CD14-positive monocyte (primary cell): ENCODE measurements around the gene MYO1D. TPM values are rescaled to one million over a fixed set of nuclear protein-coding genes. Genes with fewer than 3 reads are reported as not detected.

Experiments used
- DNase-seq, 3 donors: peaks; one replicate each; pipeline ENCODE4 v3.0.0-alpha.2; 2011 to 2022
- H2AFZ ChIP-seq: 2 replicates; pipeline ENCODE4 v1.6.0; 2012; ENCODE audit warnings: mild to moderate bottlenecking, low read depth, low read length, inconsistent platforms; ENCODE audit not compliant: insufficient read depth, poor library complexity, severe bottlenecking
- H3K27ac ChIP-seq, 2 donors: 1 replicate in 1 of 2; 2 replicates in 1 of 2; pipeline ENCODE4 v1.5.1; 2012 to 2013; ENCODE audit warnings: low read length in 2 of 2, control low read depth in 1 of 2, inconsistent platforms in 1 of 2, low read depth in 1 of 2, mild to moderate bottlenecking in 1 of 2
- H3K27me3 ChIP-seq, 2 donors: one replicate each; pipeline versions ENCODE4 v1.6.0 to v1.6.1; 2011 to 2013; ENCODE audit warnings: low read length in 2 of 2; ENCODE audit not compliant: control insufficient read depth in 2 of 2, insufficient read depth in 2 of 2
- H3K36me3 ChIP-seq, 2 donors: replicated peaks in 1 of 2; 1 replicate in 1 of 2; 2 replicates in 1 of 2; pipeline versions ENCODE4 v1.5.1 to v1.6.1; 2012 to 2013; ENCODE audit warnings: low read length in 2 of 2, control low read depth in 1 of 2, inconsistent platforms in 1 of 2, mild to moderate bottlenecking in 1 of 2; ENCODE audit not compliant: insufficient read depth in 2 of 2, control insufficient read depth in 1 of 2
- H3K4me1 ChIP-seq, 2 donors: 1 replicate in 1 of 2; 2 replicates in 1 of 2; pipeline versions ENCODE4 v1.5.1 to v1.6.1; 2012 to 2013; ENCODE audit warnings: low read length in 2 of 2, control low read depth in 1 of 2, inconsistent platforms in 1 of 2, mild to moderate bottlenecking in 1 of 2, moderate library complexity in 1 of 2; ENCODE audit not compliant: insufficient read depth in 2 of 2, control insufficient read depth in 1 of 2
- H3K4me2 ChIP-seq: replicated peaks from 2 replicates; pipeline ENCODE3; 2012; ENCODE audit warnings: low read length, moderate library complexity, mild to moderate bottlenecking; ENCODE audit not compliant: poor library complexity, severe bottlenecking; ENCODE audit errors: extremely low read depth
- H3K4me3 ChIP-seq, 3 experiments: fragments of 200-600 bp in 1 of 3; sonication (generic) in 1 of 3; replicated peaks in 1 of 3; 1 replicate in 2 of 3; 2 replicates in 1 of 3; pipeline ENCODE4 v1.5.1; 2011 to 2013; ENCODE audit warnings: low read length in 3 of 3, mild to moderate bottlenecking in 3 of 3, control low read depth in 2 of 3, low read depth in 2 of 3, inconsistent platforms in 1 of 3, moderate library complexity in 1 of 3
- H3K79me2 ChIP-seq: 2 replicates; pipeline ENCODE4 v1.6.0; 2012; ENCODE audit warnings: mild to moderate bottlenecking, control low read depth, inconsistent platforms, low read length, moderate library complexity; ENCODE audit not compliant: insufficient read depth
- H3K9ac ChIP-seq: 2 replicates; pipeline ENCODE4 v1.6.0; 2017; ENCODE audit warnings: low read length, mild to moderate bottlenecking; ENCODE audit not compliant: insufficient read depth, poor library complexity, severe bottlenecking
- H3K9me3 ChIP-seq, 2 donors: replicated peaks in 1 of 2; 1 replicate in 1 of 2; 2 replicates in 1 of 2; pipeline versions ENCODE4 v1.5.1 to v1.6.1; 2012 to 2013; ENCODE audit warnings: low read length in 2 of 2, control low read depth in 1 of 2; ENCODE audit not compliant: control insufficient read depth in 1 of 2, insufficient read depth in 1 of 2
- H4K20me1 ChIP-seq: 2 replicates; pipeline ENCODE4 v1.6.0; 2012; ENCODE audit warnings: mild to moderate bottlenecking, low read length, control low read depth, moderate library complexity; ENCODE audit not compliant: insufficient read depth
- H3K27ac Mint-ChIP-seq, 7 donors: one replicate each; pipeline ENCODE4 v1.8.0; 2020; ENCODE audit warnings: mild to moderate bottlenecking in 7 of 7, mixed read lengths in 7 of 7, moderate library complexity in 6 of 7, inconsistent platforms in 2 of 7
- H3K27me3 Mint-ChIP-seq, 3 donors: one replicate each; pipeline ENCODE4 v1.8.0; 2021 to 2022; ENCODE audit warnings: low read depth in 3 of 3, mild to moderate bottlenecking in 3 of 3, mixed read lengths in 3 of 3, moderate library complexity in 3 of 3, inconsistent platforms in 1 of 3
- H3K36me3 Mint-ChIP-seq, 2 donors: one replicate each; pipeline ENCODE4 v1.8.0; 2020; ENCODE audit warnings: mixed read lengths in 2 of 2, inconsistent platforms in 1 of 2, mild to moderate bottlenecking in 1 of 2
- H3K4me1 Mint-ChIP-seq: one replicate; pipeline ENCODE4 v1.8.0; 2020; ENCODE audit warnings: mild to moderate bottlenecking, mixed read lengths
- H3K4me3 Mint-ChIP-seq, 2 donors: one replicate each; pipeline ENCODE4 v1.8.0; 2020; ENCODE audit warnings: mild to moderate bottlenecking in 2 of 2, mixed read lengths in 2 of 2, moderate library complexity in 1 of 2
- H3K9me3 Mint-ChIP-seq, 7 donors: one replicate each; pipeline ENCODE4 v1.8.0; 2020 to 2022; ENCODE audit warnings: mixed read lengths in 7 of 7, mild to moderate bottlenecking in 6 of 7, moderate library complexity in 6 of 7, inconsistent platforms in 2 of 7
- WGBS: methylation state at CpG from one replicate; pipeline ENCODE4 v1.1.5; 2013; ENCODE audit warnings: missing lambda C conversion rate; ENCODE audit not compliant: insufficient coverage; 5-methylcytosine and 5-hydroxymethylcytosine counted together
- intact Hi-C, 2 donors: fragments of 100-400 bp; cut with micrococcal nuclease; formaldehyde crosslinking; loops; one replicate each; pipeline versions ENCODE4 v1.15.0 to v1.15.1; 2023
- polyA plus RNA-seq, 3 donors: library from polyadenylated mRNA; depleted of rRNA in 1 of 3; unstranded in 2 of 3; stranded (reverse) in 1 of 3; fragments of 300-500 nt in 2 of 3; fragments of >200 nt in 1 of 3; fragmentation: Illumina TruSeq in 2 of 3; gene quantifications; 1 replicate in 2 of 3; 2 replicates in 1 of 3; pipeline ENCODE4 v1.2.3, GENCODE V29; 2012 to 2021
- TF ChIP-seq, protein P1 (sequence below): fragments of 200-600 bp; IDR thresholded peaks from one replicate; pipeline ENCODE4 v1.8.0; 2022; ENCODE audit warnings: antibody characterized with exemption, mild to moderate bottlenecking

Gene MYO1D
- polyA plus RNA-seq, 3 donors = 0.22 to 0.39 (median 0.26) TPM

DNA sequence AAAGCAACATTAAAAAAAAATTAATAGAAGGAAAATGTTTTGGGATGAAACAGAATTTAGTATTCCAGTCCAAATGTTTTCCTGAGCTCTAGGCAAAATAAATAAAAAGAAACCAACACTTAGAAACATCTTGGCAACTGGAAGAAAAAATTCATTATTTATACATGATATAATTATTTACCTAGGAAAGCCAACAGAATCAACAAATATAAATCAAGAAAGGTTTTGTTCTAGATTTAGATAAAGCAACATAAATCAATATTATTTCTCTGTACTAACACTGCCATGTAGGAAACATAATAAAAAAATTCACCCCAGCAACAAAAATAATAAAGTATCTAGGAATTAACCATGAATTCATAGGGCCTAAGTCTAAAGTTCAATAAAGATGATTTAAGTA, 167.4 kb downstream of the MYO1D start:
- Mint-ChIP-seq H3K4me3 (no peak overlapping the region), H3K4me1 (no peaks in the 10 kb centered on the region), H3K36me3 (no peaks in the 10 kb centered on the region), H3K9me3 (peaks cover 0 to 6% (median 0%) of the 10 kb centered on the region in 7 donors), H3K27me3 (peaks cover 2 to 3% (median 2%) of the 10 kb centered on the region in 3 donors), H3K27ac (no peak overlapping the region)
- Histone ChIP-seq H2AFZ (no peak overlapping the region), H3K36me3 (no peaks in the 10 kb centered on the region), H3K4me3 (no peak overlapping the region), H3K79me2 (no peaks in the 10 kb centered on the region), H3K4me2 (no peak overlapping the region), H3K27ac (no peak overlapping the region), H3K9me3 (no peaks in the 10 kb centered on the region), H3K4me1 (no peaks in the 10 kb centered on the region), H4K20me1 (no peaks in the 10 kb centered on the region), H3K9ac (no peak overlapping the region), H3K27me3 (no peaks in the 10 kb centered on the region)
- no peak for DNase-seq
- intact Hi-C loops = no loop called here
- TF ChIP-seq, protein P1, sequence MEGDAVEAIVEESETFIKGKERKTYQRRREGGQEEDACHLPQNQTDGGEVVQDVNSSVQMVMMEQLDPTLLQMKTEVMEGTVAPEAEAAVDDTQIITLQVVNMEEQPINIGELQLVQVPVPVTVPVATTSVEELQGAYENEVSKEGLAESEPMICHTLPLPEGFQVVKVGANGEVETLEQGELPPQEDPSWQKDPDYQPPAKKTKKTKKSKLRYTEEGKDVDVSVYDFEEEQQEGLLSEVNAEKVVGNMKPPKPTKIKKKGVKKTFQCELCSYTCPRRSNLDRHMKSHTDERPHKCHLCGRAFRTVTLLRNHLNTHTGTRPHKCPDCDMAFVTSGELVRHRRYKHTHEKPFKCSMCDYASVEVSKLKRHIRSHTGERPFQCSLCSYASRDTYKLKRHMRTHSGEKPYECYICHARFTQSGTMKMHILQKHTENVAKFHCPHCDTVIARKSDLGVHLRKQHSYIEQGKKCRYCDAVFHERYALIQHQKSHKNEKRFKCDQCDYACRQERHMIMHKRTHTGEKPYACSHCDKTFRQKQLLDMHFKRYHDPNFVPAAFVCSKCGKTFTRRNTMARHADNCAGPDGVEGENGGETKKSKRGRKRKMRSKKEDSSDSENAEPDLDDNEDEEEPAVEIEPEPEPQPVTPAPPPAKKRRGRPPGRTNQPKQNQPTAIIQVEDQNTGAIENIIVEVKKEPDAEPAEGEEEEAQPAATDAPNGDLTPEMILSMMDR = no peak

DNA sequence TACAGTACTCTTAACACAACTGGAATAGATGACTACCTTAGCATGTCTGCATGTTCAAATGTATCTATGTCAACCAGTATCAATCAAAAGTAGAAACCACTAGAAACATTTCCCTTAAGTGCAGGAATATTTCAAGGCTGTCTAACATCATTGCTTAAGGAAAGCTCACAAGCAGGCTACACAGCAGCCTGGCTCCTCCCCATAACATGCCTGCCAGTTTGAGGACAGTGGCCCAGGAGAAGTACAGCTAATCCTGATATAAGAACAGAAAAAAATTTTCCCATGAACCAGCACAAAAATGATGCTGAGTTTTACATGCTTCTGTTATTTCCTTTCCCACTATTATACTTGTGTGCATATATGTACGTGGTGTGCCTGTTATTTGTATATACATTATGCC, 175.1 kb downstream of the MYO1D start:
- H3K4me2 ChIP-seq = no peak overlapping the region
- Mint-ChIP-seq H3K27me3 (peaks cover 0 to 2% (median 1%) of the 10 kb centered on the region in 3 donors), H3K27ac (no peak overlapping the region), H3K4me1 (no peaks in the 10 kb centered on the region), H3K4me3 (no peak overlapping the region), H3K36me3 (no peaks in the 10 kb centered on the region), H3K9me3 (peaks cover 0 to 1% (median 0%) of the 10 kb centered on the region in 7 donors)
- no peak overlapping the region for H3K9ac ChIP-seq
- no peaks in the 10 kb centered on the region for H3K9me3 ChIP-seq
- H4K20me1 ChIP-seq = no peaks in the 10 kb centered on the region
- H3K27me3 ChIP-seq = no peaks in the 10 kb centered on the region
- H3K4me1 ChIP-seq = no peaks in the 10 kb centered on the region
- no peak for DNase-seq
- H3K79me2 ChIP-seq = no peaks in the 10 kb centered on the region
- intact Hi-C loops = no loop called here
- no peak overlapping the region for H2AFZ ChIP-seq
- no peaks in the 10 kb centered on the region for H3K36me3 ChIP-seq
- H3K4me3 ChIP-seq = no peak overlapping the region
- TF ChIP-seq, protein P1 = no peak
- WGBS = no CpG with 5 or more reads among the region's 1 CpG
- H3K27ac ChIP-seq = no peak overlapping the region
